ENCODE measurements around the gene CTU1.

CTU1 gene

DNA sequence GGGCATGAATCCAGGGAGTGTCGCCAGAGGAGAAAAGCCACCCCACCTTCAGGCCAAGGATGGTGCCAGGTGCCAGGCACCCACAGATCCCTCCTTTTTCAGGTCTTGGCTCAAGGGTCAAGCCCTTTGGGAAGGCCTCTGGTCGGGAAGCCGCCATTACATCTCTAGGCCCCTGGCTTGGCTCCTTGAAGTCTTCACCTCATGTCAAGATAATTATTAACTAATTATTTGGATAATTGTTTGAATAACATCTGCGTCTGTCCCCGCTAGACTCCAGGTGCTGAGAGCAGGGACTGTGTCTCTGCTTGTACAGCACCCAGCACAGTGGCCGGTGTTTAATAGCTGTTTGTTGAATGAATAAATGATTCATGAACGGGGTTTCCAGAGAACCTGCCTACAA is 44.5 kb downstream of the CTU1 start:
- no peak overlapping the region for H3K4me3 ChIP-seq (ENCODE audit: low read depth, low read length)
- TF ChIP-seq, protein P1, sequence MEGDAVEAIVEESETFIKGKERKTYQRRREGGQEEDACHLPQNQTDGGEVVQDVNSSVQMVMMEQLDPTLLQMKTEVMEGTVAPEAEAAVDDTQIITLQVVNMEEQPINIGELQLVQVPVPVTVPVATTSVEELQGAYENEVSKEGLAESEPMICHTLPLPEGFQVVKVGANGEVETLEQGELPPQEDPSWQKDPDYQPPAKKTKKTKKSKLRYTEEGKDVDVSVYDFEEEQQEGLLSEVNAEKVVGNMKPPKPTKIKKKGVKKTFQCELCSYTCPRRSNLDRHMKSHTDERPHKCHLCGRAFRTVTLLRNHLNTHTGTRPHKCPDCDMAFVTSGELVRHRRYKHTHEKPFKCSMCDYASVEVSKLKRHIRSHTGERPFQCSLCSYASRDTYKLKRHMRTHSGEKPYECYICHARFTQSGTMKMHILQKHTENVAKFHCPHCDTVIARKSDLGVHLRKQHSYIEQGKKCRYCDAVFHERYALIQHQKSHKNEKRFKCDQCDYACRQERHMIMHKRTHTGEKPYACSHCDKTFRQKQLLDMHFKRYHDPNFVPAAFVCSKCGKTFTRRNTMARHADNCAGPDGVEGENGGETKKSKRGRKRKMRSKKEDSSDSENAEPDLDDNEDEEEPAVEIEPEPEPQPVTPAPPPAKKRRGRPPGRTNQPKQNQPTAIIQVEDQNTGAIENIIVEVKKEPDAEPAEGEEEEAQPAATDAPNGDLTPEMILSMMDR (IDR thresholded peaks at IDR 0.05; ENCODE audit: borderline replicate concordance, insufficient read depth, low read depth, low read length): no peak

DNA sequence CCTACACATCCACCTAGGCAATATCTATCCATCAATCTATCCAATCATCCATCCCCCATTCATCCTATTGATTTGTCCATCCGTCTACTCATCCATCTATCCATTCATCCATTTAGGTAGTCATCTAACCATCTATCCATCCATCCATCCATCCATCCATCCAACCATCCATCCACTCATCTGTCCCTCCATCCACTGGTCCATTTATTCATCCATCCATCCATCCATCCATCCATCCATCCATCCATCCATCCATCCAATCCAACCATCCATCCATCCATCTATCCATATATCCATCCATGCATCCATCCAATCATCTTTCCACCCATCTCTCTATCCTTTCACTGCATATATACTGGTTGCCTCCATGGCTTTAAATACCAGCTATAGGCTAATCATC is 47.2 kb downstream of the CTU1 start:
- H3K4me3 ChIP-seq (ENCODE audit: low read depth, low read length): no peak overlapping the region
- TF ChIP-seq, protein P1 (IDR thresholded peaks at IDR 0.05; ENCODE audit: borderline replicate concordance, insufficient read depth, low read depth, low read length): no peak

GRCh38 chr19:51060336-51060735 is 47.9 kb downstream of the CTU1 start:
- no peak overlapping the region for H3K4me3 ChIP-seq (ENCODE audit: low read depth, low read length)
- TF ChIP-seq, protein P1 (IDR thresholded peaks at IDR 0.05; ENCODE audit: borderline replicate concordance, insufficient read depth, low read depth, low read length): no peak

DNA sequence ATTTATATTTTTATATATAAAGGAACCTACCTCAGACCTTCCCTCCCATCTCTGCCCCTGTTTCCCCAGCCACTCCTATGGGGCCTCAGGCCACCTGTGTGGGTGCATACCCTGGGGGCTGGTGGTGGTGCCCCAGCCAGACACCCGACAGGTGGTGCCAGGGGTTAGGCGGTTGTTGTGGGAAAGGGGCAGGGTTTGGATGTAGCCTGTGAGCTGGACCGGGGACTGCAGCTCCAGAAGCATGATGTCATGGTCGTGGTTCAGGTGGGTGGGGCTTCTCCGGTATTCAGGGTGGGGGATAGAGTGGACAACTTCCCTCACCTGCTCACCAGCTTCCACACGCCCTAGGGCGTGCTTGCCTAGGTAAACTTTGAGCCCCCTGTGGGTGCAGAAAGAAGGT is 48.5 kb downstream of the CTU1 start:
- no peak overlapping the region for H3K4me3 ChIP-seq (ENCODE audit: low read depth, low read length)
- TF ChIP-seq, protein P1 (IDR thresholded peaks at IDR 0.05; ENCODE audit: borderline replicate concordance, insufficient read depth, low read depth, low read length): no peak

DNA sequence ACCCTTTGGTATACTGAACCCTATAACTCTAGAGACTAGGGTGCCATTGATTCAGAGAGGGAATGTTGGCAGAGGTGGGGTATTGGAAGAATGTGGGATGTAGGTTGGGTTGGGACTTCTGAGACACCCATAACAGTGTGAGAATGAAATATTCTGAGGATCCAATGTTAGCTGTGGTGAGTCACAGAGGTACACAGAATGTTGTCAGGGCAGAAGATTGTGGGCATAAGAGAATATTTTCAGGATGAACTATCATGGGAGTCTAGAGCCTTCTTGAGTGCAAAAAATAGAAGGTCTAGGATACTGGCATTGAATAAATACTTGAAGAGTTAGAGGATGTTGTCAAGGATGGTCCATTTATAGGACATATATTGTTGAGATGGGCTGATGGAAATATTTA is 52.3 kb downstream of the CTU1 start:
- TF ChIP-seq, protein P1 (IDR thresholded peaks at IDR 0.05; ENCODE audit: borderline replicate concordance, insufficient read depth, low read depth, low read length): no peak
- H3K4me3 ChIP-seq (ENCODE audit: low read depth, low read length): no peak overlapping the region
